Caco-2 (cell line): Measurements from ENCODE around the gene HSD17B2. TPM values are rescaled to one million over a fixed set of nuclear protein-coding genes. Genes with fewer than 3 reads are reported as not detected.

Experiments used
- BruUV-seq: library from RNA; stranded (reverse); fragments of 400-500 nt; replicated peaks from 2 replicates; lab custom pipeline; 2021; lab: Mats Ljungman, UMichigan
- CTCF ChIA-PET: fragments of 300-600 bp; sonication (Branson Sonifier 250); formaldehyde crosslinking; loops from one replicate; lab custom pipeline; 2022; ENCODE audit warnings: antibody characterized with exemption; lab: Charles Lee
- POLR2A ChIA-PET: fragments of 300-600 bp; sonication (Branson Sonifier 250); formaldehyde crosslinking; loops from one replicate; lab custom pipeline; 2022; ENCODE audit warnings: antibody characterized with exemption; lab: Charles Lee
- DNase-seq, 2 experiments: peaks; one replicate each; pipeline versions ENCODE4 v3.0.0 to v3.0.0-alpha.2; 2020 to 2022
- H3K27me3 ChIP-seq: replicated peaks from 2 replicates; pipeline ENCODE4 v1.6.0; 2011; ENCODE audit warnings: low read length; ENCODE audit not compliant: control insufficient read depth, insufficient read depth
- H3K36me3 ChIP-seq: 2 replicates; pipeline ENCODE4 v1.5.1; 2011; ENCODE audit warnings: low read length; ENCODE audit not compliant: control insufficient read depth, insufficient read depth
- H3K4me1 ChIP-seq: fragments of 250-450 bp; sonication (Bioruptor Pico); 2 replicates; pipeline ENCODE4 v1.5.1; 2020; ENCODE audit warnings: mild to moderate bottlenecking
- H3K4me3 ChIP-seq: 2 replicates; pipeline ENCODE4 v1.5.1; 2011; ENCODE audit warnings: low read depth, mild to moderate bottlenecking, control low read depth, low read length
- H3K9me3 ChIP-seq: fragments of 250-450 bp; sonication (Bioruptor Pico); 2 replicates; pipeline ENCODE4 v1.5.1; 2020; ENCODE audit warnings: mild to moderate bottlenecking, moderate library complexity
- H3K27ac Mint-ChIP-seq: one replicate; pipeline ENCODE4 v1.8.0; 2022; ENCODE audit warnings: mixed read lengths; ENCODE audit not compliant: unreplicated experiment
- H3K27me3 Mint-ChIP-seq: one replicate; pipeline ENCODE4 v1.8.0; 2022; ENCODE audit warnings: mixed read lengths; ENCODE audit not compliant: insufficient read depth, unreplicated experiment
- H3K36me3 Mint-ChIP-seq: one replicate; pipeline ENCODE4 v1.8.0; 2022; ENCODE audit warnings: mild to moderate bottlenecking, mixed read lengths; ENCODE audit not compliant: insufficient read depth, unreplicated experiment
- H3K4me1 Mint-ChIP-seq: one replicate; pipeline ENCODE4 v1.8.0; 2022; ENCODE audit warnings: low read depth, mixed read lengths; ENCODE audit not compliant: unreplicated experiment
- H3K4me3 Mint-ChIP-seq: one replicate; pipeline ENCODE4 v1.8.0; 2022; ENCODE audit warnings: mild to moderate bottlenecking, moderate library complexity, mixed read lengths; ENCODE audit not compliant: unreplicated experiment
- H3K9me3 Mint-ChIP-seq: one replicate; pipeline ENCODE4 v1.8.0; 2022; ENCODE audit warnings: mixed read lengths; ENCODE audit not compliant: unreplicated experiment
- intact Hi-C: fragments of 100-400 bp; cut with micrococcal nuclease; formaldehyde crosslinking; loops from one replicate; pipeline ENCODE4 v1.10.0; 2022; ENCODE audit not compliant: unreplicated experiment
- total RNA-seq: library from RNA; stranded (reverse); gene quantifications from 2 replicates; pipeline ENCODE4 v1.2.3, GENCODE V29; 2022
- TF ChIP-seq, protein P1 (sequence below), 2 experiments: fragments of 200-600 bp in 1 of 2; IDR thresholded peaks; 1 replicate in 1 of 2; 2 replicates in 1 of 2; pipeline versions ENCODE4 v1.5.1 to v1.8.0; 2011 to 2022; ENCODE audit warnings: antibody characterized with exemption in 1 of 2, control low read depth in 1 of 2, inconsistent platforms in 1 of 2, low read depth in 1 of 2, low read length in 1 of 2, mild to moderate bottlenecking in 1 of 2, moderate library complexity in 1 of 2; ENCODE audit not compliant: insufficient read depth in 1 of 2, severe bottlenecking in 1 of 2, unreplicated experiment in 1 of 2

Gene HSD17B2
- total RNA-seq, 1 experiment from 2014 or later = 5.1 TPM

DNA sequence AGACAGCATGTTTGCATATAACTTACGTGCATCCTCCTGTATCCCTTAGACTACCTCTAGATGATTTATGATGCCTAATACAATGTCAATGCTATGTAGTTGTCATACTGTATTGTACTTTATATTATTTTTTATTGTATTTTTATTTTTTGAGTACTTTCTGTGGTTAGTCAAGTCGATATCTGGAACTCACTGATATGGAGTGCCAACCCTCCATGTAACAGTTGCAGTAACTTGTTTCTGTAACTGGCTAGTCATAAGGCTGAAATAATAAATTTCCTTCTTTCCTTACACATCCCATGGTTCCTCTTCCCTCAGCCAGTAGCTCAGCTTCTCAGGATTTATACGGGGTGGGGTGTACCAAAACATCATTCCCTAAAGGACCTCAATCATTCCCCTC lies 111.5 kb downstream of the HSD17B2 start:
- TF ChIP-seq, protein P1, sequence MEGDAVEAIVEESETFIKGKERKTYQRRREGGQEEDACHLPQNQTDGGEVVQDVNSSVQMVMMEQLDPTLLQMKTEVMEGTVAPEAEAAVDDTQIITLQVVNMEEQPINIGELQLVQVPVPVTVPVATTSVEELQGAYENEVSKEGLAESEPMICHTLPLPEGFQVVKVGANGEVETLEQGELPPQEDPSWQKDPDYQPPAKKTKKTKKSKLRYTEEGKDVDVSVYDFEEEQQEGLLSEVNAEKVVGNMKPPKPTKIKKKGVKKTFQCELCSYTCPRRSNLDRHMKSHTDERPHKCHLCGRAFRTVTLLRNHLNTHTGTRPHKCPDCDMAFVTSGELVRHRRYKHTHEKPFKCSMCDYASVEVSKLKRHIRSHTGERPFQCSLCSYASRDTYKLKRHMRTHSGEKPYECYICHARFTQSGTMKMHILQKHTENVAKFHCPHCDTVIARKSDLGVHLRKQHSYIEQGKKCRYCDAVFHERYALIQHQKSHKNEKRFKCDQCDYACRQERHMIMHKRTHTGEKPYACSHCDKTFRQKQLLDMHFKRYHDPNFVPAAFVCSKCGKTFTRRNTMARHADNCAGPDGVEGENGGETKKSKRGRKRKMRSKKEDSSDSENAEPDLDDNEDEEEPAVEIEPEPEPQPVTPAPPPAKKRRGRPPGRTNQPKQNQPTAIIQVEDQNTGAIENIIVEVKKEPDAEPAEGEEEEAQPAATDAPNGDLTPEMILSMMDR (IDR thresholded peaks at IDR 0.05; ENCODE audit: insufficient read depth in 1 of 2, low read depth in 1 of 2, low read length in 1 of 2, severe bottlenecking in 1 of 2, unreplicated experiment in 1 of 2) = no peak
- ChIA-PET CTCF (no interaction called here), POLR2A (no interaction called here)
- Histone ChIP-seq H3K9me3 (peaks cover 5% of the 10 kb centered on the region; the same call in 1 of the 2 replicates), H3K36me3 (no peaks in the 10 kb centered on the region), H3K27me3 (no peaks in the 10 kb centered on the region), H3K4me1 (no peaks in the 10 kb centered on the region), H3K4me3 (no peak overlapping the region)
- no TSS peak for BruUV-seq
- intact Hi-C loops = no loop called here
- DNase-seq = no peak
- Mint-ChIP-seq H3K36me3 (peaks cover 23% of the 10 kb centered on the region), H3K4me3 (no peak overlapping the region), H3K27me3 (no peaks in the 10 kb centered on the region), H3K4me1 (no peaks in the 10 kb centered on the region), H3K9me3 (no peaks in the 10 kb centered on the region), H3K27ac (no peak overlapping the region)

DNA sequence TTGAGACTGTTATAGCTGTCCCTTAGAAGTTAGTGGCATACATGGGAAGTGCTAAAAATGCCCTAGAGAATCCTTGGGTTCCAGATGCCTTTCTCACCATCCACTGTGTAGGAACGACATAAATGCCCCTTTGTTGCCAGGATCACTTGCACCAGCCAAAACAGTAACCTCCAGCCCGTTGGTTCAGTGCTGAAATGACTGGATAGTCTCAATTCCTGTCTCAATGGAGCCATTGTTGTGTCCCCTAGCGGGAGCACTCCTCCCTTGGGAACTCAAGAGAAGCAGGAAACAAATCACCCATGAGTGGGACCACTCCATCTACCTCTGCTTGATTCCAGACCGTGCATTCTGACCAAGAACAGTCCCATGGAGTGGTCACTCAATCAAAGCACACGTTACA lies 111.9 kb downstream of the HSD17B2 start:
- H3K4me1 Mint-ChIP-seq = peaks cover 2% of the 10 kb centered on the region
- intact Hi-C loops = no loop called here
- Histone ChIP-seq H3K4me1 (peaks cover under 1% of the 10 kb centered on the region; the same call in 1 of the 2 replicates), H3K9me3 (peaks cover 5% of the 10 kb centered on the region; the same call in 1 of the 2 replicates), H3K36me3 (no peaks in the 10 kb centered on the region), H3K27me3 (no peaks in the 10 kb centered on the region), H3K4me3 (no peak overlapping the region)
- H3K27me3 Mint-ChIP-seq = no peaks in the 10 kb centered on the region
- no peaks in the 10 kb centered on the region for H3K9me3 Mint-ChIP-seq
- ChIA-PET POLR2A (no interaction called here), CTCF (no interaction called here)
- TF ChIP-seq, protein P1 (IDR thresholded peaks at IDR 0.05; ENCODE audit: insufficient read depth in 1 of 2, low read depth in 1 of 2, low read length in 1 of 2, severe bottlenecking in 1 of 2, unreplicated experiment in 1 of 2) = no peak
- DNase-seq = no peak
- BruUV-seq = no TSS peak
- H3K4me3 Mint-ChIP-seq = no peak overlapping the region
- H3K27ac Mint-ChIP-seq = no peak overlapping the region
- H3K36me3 Mint-ChIP-seq = peaks cover 23% of the 10 kb centered on the region

DNA sequence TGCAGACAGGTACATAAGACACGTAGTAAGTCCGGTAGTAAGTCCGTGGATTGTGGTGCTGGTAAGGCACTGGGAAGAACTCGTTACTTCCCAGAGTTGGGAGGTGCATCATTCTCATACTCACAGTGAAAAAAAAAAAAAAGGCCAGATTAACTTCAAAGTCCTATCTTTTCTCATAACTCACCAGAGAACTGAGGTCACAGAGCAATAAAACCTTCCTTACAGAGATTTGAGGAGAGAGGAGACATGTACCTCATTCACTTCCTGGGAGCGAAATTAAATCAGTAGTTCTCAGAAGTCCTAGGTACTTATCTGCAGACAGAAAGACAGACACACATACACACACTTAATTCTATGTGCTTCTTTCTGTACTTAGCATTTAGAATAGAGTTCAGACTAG lies 112.5 kb downstream of the HSD17B2 start:
- Mint-ChIP-seq H3K27me3 (no peaks in the 10 kb centered on the region), H3K36me3 (peaks cover 23% of the 10 kb centered on the region), H3K27ac (no peak overlapping the region), H3K4me1 (peaks cover 8% of the 10 kb centered on the region), H3K9me3 (no peaks in the 10 kb centered on the region), H3K4me3 (no peak overlapping the region)
- no TSS peak for BruUV-seq
- H3K4me3 ChIP-seq = no peak overlapping the region
- peaks cover 6% of the 10 kb centered on the region for H3K4me1 ChIP-seq
- H3K27me3 ChIP-seq = no peaks in the 10 kb centered on the region
- peaks cover 5% of the 10 kb centered on the region; the same call in 1 of the 2 replicates for H3K9me3 ChIP-seq
- POLR2A ChIA-PET = no interaction called here
- TF ChIP-seq, protein P1 (IDR thresholded peaks at IDR 0.05; ENCODE audit: insufficient read depth in 1 of 2, low read depth in 1 of 2, low read length in 1 of 2, severe bottlenecking in 1 of 2, unreplicated experiment in 1 of 2) = no peak
- H3K36me3 ChIP-seq = no peaks in the 10 kb centered on the region
- CTCF ChIA-PET = no interaction called here
- DNase-seq = no peak
- intact Hi-C loops = no loop called here

Other genes with a start within 250 kb of the HSD17B2 start
- gene SDR42E1, start 23.8 kb upstream of the HSD17B2 start, total RNA-seq = 5.3 and 7.5 TPM in 2 replicates
- 41.9 and 42.3 TPM in 2 replicates for gene MPHOSPH6, start 135.0 kb downstream of the HSD17B2 start, total RNA-seq